A673 (cell line): ENCODE results near the gene ATRN. TPM values are rescaled to one million over a fixed set of nuclear protein-coding genes. Genes with fewer than 3 reads are reported as not detected.

Source experiments
- BruUV-seq: library from RNA; stranded (reverse); fragments of 400-500 nt; replicated peaks from 2 replicates; lab custom pipeline; 2021; lab: Mats Ljungman, UMichigan
- CTCF ChIA-PET: fragments of 300-600 bp; sonication (Branson Sonifier 250); formaldehyde crosslinking; loops from one replicate; lab custom pipeline; 2022; ENCODE audit warnings: antibody characterized with exemption; lab: Charles Lee
- POLR2A ChIA-PET: fragments of 300-600 bp; sonication (Branson Sonifier 250); formaldehyde crosslinking; loops from one replicate; lab custom pipeline; 2022; ENCODE audit warnings: antibody characterized with exemption; ENCODE audit not compliant: low non-redundant PET; lab: Charles Lee
- DNase-seq: peaks from one replicate; pipeline ENCODE4 v3.0.0-alpha.2; 2015; ENCODE audit warnings: low spot score
- H3K27ac ChIP-seq: fragments of 200-600 bp; sonication (generic); 2 replicates; pipeline ENCODE4 v1.5.1; 2016; ENCODE audit warnings: mixed run types, low read depth, mild to moderate bottlenecking, mixed read lengths, antibody characterized with exemption, low read length; ENCODE audit not compliant: poor library complexity, severe bottlenecking
- H3K27me3 ChIP-seq: fragments of 200-600 bp; sonication (generic); replicated peaks from 2 replicates; pipeline ENCODE4 v1.6.1; 2017; ENCODE audit warnings: mixed run types, low read depth, mild to moderate bottlenecking, mixed read lengths, antibody characterized with exemption, low read length; ENCODE audit not compliant: insufficient read depth, poor library complexity
- H3K36me3 ChIP-seq: fragments of 200-600 bp; sonication (generic); 2 replicates; pipeline ENCODE4 v1.6.1; 2016; ENCODE audit warnings: mixed run types, mild to moderate bottlenecking, mixed read lengths, antibody characterized with exemption, low read length; ENCODE audit not compliant: insufficient read depth, poor library complexity, severe bottlenecking
- H3K4me1 ChIP-seq: fragments of 200-600 bp; sonication (generic); 2 replicates; pipeline ENCODE4 v1.6.1; 2017; ENCODE audit warnings: mixed run types, mild to moderate bottlenecking, mixed read lengths, antibody characterized with exemption, low read length; ENCODE audit not compliant: insufficient read depth, poor library complexity, severe bottlenecking
- H3K4me3 ChIP-seq: fragments of 200-600 bp; sonication (generic); 2 replicates; pipeline ENCODE4 v1.5.1; 2016; ENCODE audit warnings: low read depth, mixed run types, mild to moderate bottlenecking, mixed read lengths, low read length; ENCODE audit not compliant: poor library complexity, severe bottlenecking
- H3K9me3 ChIP-seq: fragments of 200-600 bp; sonication (generic); 2 replicates; pipeline ENCODE4 v1.6.1; 2016; ENCODE audit warnings: mixed run types, low read depth, mild to moderate bottlenecking, mixed read lengths, antibody characterized with exemption, low read length; ENCODE audit not compliant: poor library complexity, severe bottlenecking
- EZH2 ChIP-seq: fragments of 200-600 bp; sonication (generic); IDR thresholded peaks from 2 replicates; pipeline ENCODE4 v1.6.1; 2017; ENCODE audit warnings: borderline replicate concordance, low read depth, mild to moderate bottlenecking, mixed read lengths, antibody characterized with exemption, low read length; ENCODE audit not compliant: poor library complexity, severe bottlenecking
- intact Hi-C: fragments of 100-400 bp; cut with micrococcal nuclease; formaldehyde crosslinking; loops from one replicate; pipeline ENCODE4 v1.10.0; 2022; ENCODE audit not compliant: unreplicated experiment
- total RNA-seq: library from RNA; stranded (reverse); gene quantifications from 2 replicates; pipeline ENCODE4 v1.2.3, GENCODE V29; 2021
- TF ChIP-seq, protein P1 (sequence below): fragments of 300-800, 200-600 bp; sonication (generic); conservative IDR thresholded peaks from 2 replicates; pipeline ENCODE4 v1.5.1; 2017; ENCODE audit warnings: low read depth, mild to moderate bottlenecking, antibody characterized with exemption, low read length, moderate library complexity, mixed read lengths

The ATRN gene
- total RNA-seq, 1 experiment from 2014 or later: 27.1 TPM

DNA sequence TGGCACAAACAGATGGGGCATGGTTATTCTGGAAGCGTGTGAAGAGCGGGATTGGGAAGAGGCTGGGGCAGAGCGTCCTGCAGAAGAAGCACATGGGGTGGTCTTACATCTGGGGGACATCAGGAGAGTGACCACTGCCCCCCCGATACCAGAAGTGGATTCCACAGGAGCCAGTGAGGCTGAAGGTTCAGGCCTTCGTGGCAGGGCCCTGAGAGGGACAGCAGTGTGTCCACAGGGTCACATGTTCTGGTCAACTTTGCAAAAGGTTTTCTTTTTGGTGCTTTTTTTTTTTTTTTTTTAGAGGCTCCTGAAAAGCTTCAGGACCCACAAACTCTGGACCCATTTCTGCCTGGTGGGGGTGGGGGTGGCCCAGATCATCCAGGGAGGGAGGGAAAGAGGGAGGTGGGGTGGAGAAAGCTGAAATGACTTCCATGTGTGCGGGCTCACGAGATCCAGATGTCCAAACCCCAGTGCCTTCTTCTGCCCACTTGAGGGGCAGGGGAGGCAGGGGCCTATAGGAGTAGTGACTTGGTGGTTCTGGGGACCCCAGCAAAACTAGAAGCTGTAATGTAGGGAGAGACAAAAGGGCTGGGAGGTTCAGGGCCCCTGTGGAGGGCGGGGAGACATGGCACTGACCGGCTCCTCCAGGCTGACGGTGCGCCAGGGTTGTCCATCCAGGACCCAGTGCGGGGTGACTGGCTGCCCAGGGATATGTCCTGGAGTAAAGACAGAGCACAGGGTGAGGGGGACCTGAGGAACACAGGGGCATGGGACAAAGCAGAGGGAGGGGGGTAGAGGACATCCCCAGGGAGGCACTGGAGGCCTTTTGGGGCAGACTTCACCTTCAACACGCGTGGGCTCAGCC, 208.3 kb downstream of the ATRN start:
- CTCF ChIA-PET: interaction anchor here (0.6 to 0.7 kb wide), 2 partner anchors 82 to 473 kb away, joined by 5 to 7 read pairs; no protein-coding TSS in a partner anchor
- intact Hi-C loops: loop anchor here (5.0 to 10.0 kb wide), 2 partner anchors 178 to 406 kb away; no protein-coding TSS in a partner anchor
- no peak for TF ChIP-seq EZH2
- TF ChIP-seq, protein P1, sequence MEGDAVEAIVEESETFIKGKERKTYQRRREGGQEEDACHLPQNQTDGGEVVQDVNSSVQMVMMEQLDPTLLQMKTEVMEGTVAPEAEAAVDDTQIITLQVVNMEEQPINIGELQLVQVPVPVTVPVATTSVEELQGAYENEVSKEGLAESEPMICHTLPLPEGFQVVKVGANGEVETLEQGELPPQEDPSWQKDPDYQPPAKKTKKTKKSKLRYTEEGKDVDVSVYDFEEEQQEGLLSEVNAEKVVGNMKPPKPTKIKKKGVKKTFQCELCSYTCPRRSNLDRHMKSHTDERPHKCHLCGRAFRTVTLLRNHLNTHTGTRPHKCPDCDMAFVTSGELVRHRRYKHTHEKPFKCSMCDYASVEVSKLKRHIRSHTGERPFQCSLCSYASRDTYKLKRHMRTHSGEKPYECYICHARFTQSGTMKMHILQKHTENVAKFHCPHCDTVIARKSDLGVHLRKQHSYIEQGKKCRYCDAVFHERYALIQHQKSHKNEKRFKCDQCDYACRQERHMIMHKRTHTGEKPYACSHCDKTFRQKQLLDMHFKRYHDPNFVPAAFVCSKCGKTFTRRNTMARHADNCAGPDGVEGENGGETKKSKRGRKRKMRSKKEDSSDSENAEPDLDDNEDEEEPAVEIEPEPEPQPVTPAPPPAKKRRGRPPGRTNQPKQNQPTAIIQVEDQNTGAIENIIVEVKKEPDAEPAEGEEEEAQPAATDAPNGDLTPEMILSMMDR: no peak
- DNase-seq: no peak
- POLR2A ChIA-PET: no interaction called here
- Histone ChIP-seq H3K4me3 (no peak overlapping the region), H3K36me3 (no peaks in the 10 kb centered on the region), H3K9me3 (no peaks in the 10 kb centered on the region), H3K27me3 (peaks cover 24% of the 10 kb centered on the region), H3K4me1 (peaks cover 3% of the 10 kb centered on the region), H3K27ac (no peak overlapping the region)
- BruUV-seq: no TSS peak

DNA sequence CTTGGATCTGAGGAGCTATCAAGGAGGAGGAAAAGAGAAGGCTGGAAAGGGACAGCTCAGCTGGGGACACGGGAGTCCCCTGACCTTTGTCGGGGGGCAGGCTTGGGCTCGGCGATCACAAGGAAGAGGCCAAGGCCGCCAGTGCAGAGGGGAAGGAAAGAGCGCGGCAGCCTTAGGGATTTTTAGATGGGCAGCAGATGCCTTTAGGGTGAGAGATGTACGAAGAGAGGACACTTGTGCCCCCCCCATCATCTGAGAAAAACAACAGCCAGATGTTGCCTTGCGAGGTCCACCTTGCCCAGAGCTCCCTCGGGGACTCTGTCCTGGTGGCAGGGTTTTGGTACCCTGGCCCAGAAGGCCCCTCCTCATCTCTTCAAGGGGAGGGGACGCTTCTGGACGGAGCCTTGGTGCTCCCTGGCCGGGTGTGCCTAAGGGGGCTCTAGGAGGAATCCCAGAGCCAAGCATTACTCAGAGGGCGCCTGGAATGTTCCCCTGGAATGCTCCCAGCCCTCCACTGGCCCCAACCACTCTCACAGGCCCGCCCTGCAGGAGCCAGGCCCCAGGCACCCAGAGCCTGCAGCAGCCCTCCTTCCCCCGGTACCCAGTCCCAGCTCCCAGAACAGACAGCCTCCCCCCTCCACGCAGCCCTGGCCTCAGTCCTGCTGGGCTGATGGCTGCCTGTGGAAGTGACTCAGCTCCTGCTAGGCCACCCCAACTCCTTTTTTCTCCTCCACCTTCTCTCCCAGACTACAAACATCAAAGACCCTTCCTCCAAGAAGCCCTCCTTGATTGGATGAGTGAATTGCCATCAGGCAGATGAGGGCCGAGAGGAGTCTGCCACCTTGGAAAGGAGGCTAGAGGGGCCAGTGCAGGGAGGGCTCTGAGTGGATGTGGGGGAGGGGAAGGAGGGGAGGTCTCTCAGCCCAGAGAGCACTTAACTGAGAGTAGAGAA, 209.2 kb downstream of the ATRN start:
- H3K4me1 ChIP-seq: peaks cover 3% of the 10 kb centered on the region
- H3K36me3 ChIP-seq: no peaks in the 10 kb centered on the region
- no peaks in the 10 kb centered on the region for H3K9me3 ChIP-seq
- CTCF ChIA-PET: no interaction called here
- H3K27me3 ChIP-seq: peaks cover 14% of the 10 kb centered on the region
- POLR2A ChIA-PET: interaction anchor here (0.6 kb wide), 1 partner anchor 34 kb away, joined by 3 read pairs; no protein-coding TSS in a partner anchor
- no peak for DNase-seq
- H3K4me3 ChIP-seq: no peak overlapping the region
- intact Hi-C loops: loop anchor here (5.0 to 10.0 kb wide), 2 partner anchors 177 to 405 kb away; no protein-coding TSS in a partner anchor
- TF ChIP-seq, protein P1: no peak
- no peak for TF ChIP-seq EZH2
- no TSS peak for BruUV-seq
- H3K27ac ChIP-seq: no peak overlapping the region

DNA sequence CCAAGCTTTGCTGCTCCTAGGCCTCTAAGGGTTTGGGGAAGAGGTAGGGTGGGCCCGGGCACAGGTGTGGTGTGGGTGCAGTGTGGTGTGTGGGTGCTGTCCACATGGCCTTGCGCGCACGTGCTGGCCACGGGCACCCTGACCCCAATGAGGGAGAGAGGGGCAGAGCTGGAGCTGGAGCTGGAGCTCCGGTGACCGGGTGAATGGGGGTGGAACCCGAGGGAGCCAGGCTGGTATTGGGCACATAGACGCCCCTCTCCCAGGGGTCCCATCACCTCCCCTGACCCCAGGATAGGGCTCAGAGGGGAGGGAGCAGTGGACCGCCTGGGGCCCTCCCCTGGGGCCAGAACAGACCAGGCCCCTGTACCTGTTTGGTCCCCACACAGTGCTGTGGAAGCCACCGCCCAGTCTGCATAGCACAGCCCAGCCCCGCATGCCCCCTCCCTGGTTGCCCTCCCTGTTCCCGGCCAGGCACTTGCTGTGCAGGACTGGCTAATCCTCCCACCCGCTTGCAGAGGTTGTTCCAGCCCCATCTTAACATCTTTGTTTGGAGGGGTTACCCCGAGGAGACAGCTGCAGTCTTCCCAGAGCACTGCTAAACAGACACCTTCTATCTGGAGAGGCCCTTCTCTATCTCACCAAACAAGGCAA, 210.0 kb downstream of the ATRN start:
- H3K9me3 ChIP-seq: no peaks in the 10 kb centered on the region
- H3K27ac ChIP-seq: no peak overlapping the region
- ChIA-PET CTCF (no interaction called here), POLR2A (interaction anchor here (0.6 kb wide), 1 partner anchor 33 kb away, joined by 3 read pairs; no protein-coding TSS in a partner anchor)
- H3K27me3 ChIP-seq: peaks cover 7% of the 10 kb centered on the region
- DNase-seq: no peak
- intact Hi-C loops: no loop called here
- TF ChIP-seq EZH2: no peak
- TF ChIP-seq, protein P1: no peak
- H3K36me3 ChIP-seq: no peaks in the 10 kb centered on the region
- no peak overlapping the region for H3K4me3 ChIP-seq
- H3K4me1 ChIP-seq: peaks cover 3% of the 10 kb centered on the region
- no TSS peak for BruUV-seq
